ENCODE measurements around the gene STAT5A. TPM values are rescaled to one million over a fixed set of nuclear protein-coding genes. Genes with fewer than 3 reads are reported as not detected.
A peak's percentile ranks its signal among the peaks of the same experiment; 100 is the strongest.

Gene STAT5A
- total and polyA plus RNA-seq, 3 donors from 2014 or later = 13.7 to 37.0 (median 27.8) TPM

DNA sequence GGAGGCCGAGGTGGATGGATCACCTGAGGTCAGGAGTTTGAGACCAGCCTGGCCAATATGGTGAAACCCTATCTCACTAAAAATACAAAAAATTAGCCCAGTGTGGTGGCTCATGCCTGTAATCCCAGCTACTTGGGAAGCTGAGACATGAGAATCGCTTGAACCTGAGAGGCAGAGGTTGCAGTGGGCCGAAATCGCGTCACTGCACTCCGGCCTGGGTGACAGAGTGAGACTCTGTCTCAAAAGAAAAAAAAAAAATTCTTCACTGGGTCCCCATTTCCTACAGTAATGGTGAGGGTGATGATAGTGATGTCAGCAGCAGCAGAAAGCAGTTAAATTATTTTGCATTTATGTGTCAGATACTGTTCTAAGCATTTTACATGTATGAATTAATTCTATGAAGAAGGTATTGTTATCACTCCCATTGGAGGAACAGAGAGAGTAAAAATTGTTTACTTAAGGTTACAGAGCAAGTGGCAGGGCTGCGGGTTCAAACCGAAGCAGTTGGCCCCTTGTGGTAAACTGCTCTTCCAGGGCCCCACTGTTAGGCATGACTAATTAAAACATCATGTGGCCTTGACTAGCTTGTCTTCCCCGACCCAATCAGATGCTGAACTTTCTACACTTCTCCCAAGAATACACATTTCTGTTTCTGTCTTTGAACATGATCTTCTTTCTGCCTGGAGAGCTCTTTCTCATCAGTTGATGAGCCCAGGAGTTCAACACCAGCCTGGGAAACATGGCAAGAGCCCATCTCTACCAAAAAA, 54.1 kb downstream of the STAT5A start:
- Histone ChIP-seq H3K27ac (no peak overlapping the region), H3K4me1 (peaks cover 2% of the 10 kb centered on the region), H3K4me3 (no peak overlapping the region), H3K9me3 (no peaks in the 10 kb centered on the region), H3K36me3 (ENCODE audit: low read depth, missing control alignments) (no peaks in the 10 kb centered on the region), H3K27me3 (no peaks in the 10 kb centered on the region)
- TF ChIP-seq, protein P1, sequence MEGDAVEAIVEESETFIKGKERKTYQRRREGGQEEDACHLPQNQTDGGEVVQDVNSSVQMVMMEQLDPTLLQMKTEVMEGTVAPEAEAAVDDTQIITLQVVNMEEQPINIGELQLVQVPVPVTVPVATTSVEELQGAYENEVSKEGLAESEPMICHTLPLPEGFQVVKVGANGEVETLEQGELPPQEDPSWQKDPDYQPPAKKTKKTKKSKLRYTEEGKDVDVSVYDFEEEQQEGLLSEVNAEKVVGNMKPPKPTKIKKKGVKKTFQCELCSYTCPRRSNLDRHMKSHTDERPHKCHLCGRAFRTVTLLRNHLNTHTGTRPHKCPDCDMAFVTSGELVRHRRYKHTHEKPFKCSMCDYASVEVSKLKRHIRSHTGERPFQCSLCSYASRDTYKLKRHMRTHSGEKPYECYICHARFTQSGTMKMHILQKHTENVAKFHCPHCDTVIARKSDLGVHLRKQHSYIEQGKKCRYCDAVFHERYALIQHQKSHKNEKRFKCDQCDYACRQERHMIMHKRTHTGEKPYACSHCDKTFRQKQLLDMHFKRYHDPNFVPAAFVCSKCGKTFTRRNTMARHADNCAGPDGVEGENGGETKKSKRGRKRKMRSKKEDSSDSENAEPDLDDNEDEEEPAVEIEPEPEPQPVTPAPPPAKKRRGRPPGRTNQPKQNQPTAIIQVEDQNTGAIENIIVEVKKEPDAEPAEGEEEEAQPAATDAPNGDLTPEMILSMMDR (IDR thresholded peaks at IDR 0.05) = no peak
- TF ChIP-seq POLR2A (IDR thresholded peaks at IDR 0.05) = no peak
- 84 to 85% methylated on average over 9 of the region's 9 CpGs for WGBS, 2 donors
- intact Hi-C loops (cut with DNase I; ENCODE audit: low total_unique reads) = no loop called here
- DNase-seq = no peak

DNA sequence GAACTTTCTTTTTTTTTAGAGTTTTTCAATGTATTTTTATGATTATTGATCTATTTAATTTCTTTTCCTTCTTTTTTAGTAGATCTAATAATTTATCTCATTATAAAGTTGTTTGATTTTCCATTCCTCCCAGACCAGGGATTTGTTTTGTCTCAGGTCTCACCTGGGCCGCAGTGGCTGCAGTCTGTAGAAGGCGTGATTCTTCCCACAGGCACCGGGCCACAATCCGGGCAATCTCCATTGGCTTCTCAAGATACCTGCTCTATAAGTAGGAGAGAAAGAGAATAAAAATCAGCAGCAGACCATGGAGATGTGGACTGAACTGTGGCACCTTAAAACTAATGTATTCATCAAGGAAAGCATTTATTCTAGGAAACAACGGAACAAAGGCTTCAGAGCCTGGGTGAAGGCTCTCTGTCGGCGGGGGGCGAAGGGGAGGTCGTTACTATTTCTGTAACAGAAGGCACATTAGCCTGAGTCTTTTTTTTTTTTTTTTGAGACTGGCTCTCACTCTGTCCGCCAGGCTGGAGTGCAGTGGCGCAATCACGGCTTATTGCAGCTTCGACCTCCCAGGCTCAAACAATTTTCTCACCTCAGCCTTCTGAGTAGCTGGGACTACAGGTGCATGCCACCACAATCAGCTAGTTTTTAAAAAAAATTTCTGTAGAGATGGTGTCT, 57.2 kb downstream of the STAT5A start:
- TF ChIP-seq POLR2A (IDR thresholded peaks at IDR 0.05) = no peak
- TF ChIP-seq, protein P1 (IDR thresholded peaks at IDR 0.05) = no peak
- no peak for DNase-seq
- WGBS, 2 donors = 82 to 87% methylated on average over 13 of the region's 13 CpGs
- Histone ChIP-seq H3K9me3 (no peaks in the 10 kb centered on the region), H3K27me3 (no peaks in the 10 kb centered on the region), H3K36me3 (ENCODE audit: low read depth, missing control alignments) (no peaks in the 10 kb centered on the region), H3K27ac (no peak overlapping the region), H3K4me1 (peaks cover 11% of the 10 kb centered on the region), H3K4me3 (no peak overlapping the region)
- intact Hi-C loops (cut with DNase I; ENCODE audit: low total_unique reads) = no loop called here

DNA sequence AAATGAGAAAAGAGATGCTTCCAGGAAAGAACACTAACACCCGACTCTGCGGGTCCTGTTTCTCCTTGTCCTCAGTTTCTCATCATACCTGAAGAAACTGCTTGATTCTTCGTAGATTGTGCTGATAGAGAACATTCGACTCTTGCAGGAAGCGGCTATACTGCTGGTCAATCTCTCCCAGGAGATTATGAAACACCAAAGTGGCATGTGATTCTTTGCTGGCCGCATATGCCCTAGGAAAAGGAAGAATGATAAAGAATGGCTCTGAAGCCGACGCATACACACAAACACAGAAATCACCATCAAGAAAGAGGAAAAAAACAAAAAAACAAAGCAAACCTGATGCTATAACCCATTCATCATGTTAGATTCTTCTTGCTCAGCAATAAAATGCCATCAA, 58.2 kb downstream of the STAT5A start:
- WGBS, 2 donors = 84 to 88% methylated on average over 8 of the region's 8 CpGs
- Histone ChIP-seq H3K27ac (no peak overlapping the region), H3K27me3 (no peaks in the 10 kb centered on the region), H3K4me1 (peaks cover 11% of the 10 kb centered on the region), H3K4me3 (no peak overlapping the region), H3K36me3 (ENCODE audit: low read depth, missing control alignments) (no peaks in the 10 kb centered on the region), H3K9me3 (no peaks in the 10 kb centered on the region)
- DNase-seq = no peak
- TF ChIP-seq, protein P1 (IDR thresholded peaks at IDR 0.05) = no peak
- no peak for TF ChIP-seq POLR2A (IDR thresholded peaks at IDR 0.05)
- intact Hi-C loops (cut with DNase I; ENCODE audit: low total_unique reads) = no loop called here

DNA sequence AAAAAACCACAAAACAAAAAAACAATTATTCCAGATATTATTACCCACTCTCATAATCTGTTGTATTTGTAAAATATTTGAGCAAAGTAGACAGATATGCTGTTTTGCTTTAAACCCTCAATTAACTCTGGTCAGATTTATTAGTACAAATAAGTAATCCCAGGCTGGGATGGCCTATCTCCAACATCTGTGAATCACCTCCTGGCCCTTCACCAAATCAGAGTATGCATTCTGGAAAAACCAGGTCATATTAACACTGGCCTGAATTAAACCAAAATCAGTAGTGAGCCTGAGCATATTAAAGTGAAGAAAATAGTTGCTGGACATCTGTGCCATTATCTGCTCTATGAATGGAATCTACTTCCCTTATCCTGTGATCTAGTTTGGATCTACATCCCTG, 58.9 kb downstream of the STAT5A start:
- TF ChIP-seq POLR2A (IDR thresholded peaks at IDR 0.05) = no peak
- TF ChIP-seq, protein P1 (IDR thresholded peaks at IDR 0.05) = no peak
- Histone ChIP-seq H3K27ac (peak overlapping the region in 1 of 2 donors; percentile 45), H3K4me3 (no peak overlapping the region), H3K36me3 (ENCODE audit: low read depth, missing control alignments) (no peaks in the 10 kb centered on the region), H3K4me1 (peaks cover 11% of the 10 kb centered on the region), H3K27me3 (no peaks in the 10 kb centered on the region), H3K9me3 (no peaks in the 10 kb centered on the region)
- intact Hi-C loops (cut with DNase I; ENCODE audit: low total_unique reads) = no loop called here
- no peak for DNase-seq
